Measurements from ENCODE around the gene JUNB.

Gene JUNB

DNA sequence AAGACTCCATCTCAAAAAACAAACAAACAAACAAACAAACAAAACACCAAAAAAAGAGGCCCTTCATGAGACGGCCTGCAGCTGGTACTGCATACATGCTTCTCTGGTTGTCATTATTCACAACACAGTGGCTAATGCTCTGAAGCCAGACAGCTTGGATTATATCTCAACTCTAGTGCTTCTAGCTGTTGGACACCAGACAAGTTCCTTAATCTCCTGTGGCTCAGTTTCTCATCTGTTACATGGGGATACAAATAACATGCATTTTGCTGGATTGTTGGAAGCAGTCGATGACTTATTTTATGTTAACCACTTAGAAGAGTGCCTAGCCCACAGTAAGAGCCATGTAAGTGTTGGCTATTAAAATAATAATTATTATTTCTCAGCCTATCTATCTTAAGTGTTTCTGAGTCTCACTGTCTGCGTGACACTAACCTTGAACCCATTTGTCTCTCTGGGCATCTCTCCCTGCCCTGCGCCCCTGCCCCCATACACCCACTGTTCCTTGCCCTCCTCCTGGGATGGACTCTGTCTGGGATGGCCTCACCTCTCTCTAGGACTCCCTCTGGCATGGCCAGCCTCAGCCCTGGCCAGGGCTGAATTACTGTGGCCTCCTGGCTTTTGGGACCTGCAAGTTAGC, 3.1 kb upstream of the JUNB start:
- H3K36me3 ChIP-seq (ENCODE audit: insufficient read depth, low read length): no peaks in the 10 kb centered on the region
- H3K4me3 ChIP-seq (ENCODE audit: low read length, poor library complexity, severe bottlenecking): no peak overlapping the region
- H3F3A ChIP-seq (ENCODE audit: low read depth): no peaks in the 10 kb centered on the region; the same call in 1 of the 2 replicates
- no peak overlapping the region for H3K4me2 ChIP-seq (ENCODE audit: low read depth, low read length, poor library complexity, severe bottlenecking)
- H3K9me3 ChIP-seq (ENCODE audit: insufficient read depth, low read depth, low read length): no peaks in the 10 kb centered on the region
- no peak overlapping the region for H2AFZ ChIP-seq (ENCODE audit: low read length)
- H4K20me1 ChIP-seq (ENCODE audit: insufficient read depth, low read length, poor library complexity, severe bottlenecking): no peaks in the 10 kb centered on the region
- no peak overlapping the region for H3K9ac ChIP-seq (ENCODE audit: low read depth, low read length, poor library complexity, severe bottlenecking)
- TF ChIP-seq, protein P1, sequence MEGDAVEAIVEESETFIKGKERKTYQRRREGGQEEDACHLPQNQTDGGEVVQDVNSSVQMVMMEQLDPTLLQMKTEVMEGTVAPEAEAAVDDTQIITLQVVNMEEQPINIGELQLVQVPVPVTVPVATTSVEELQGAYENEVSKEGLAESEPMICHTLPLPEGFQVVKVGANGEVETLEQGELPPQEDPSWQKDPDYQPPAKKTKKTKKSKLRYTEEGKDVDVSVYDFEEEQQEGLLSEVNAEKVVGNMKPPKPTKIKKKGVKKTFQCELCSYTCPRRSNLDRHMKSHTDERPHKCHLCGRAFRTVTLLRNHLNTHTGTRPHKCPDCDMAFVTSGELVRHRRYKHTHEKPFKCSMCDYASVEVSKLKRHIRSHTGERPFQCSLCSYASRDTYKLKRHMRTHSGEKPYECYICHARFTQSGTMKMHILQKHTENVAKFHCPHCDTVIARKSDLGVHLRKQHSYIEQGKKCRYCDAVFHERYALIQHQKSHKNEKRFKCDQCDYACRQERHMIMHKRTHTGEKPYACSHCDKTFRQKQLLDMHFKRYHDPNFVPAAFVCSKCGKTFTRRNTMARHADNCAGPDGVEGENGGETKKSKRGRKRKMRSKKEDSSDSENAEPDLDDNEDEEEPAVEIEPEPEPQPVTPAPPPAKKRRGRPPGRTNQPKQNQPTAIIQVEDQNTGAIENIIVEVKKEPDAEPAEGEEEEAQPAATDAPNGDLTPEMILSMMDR (conservative IDR thresholded peaks at IDR 0.05; ENCODE audit: low read length): no peak
- TF ChIP-seq EZH2phosphoT487 (IDR thresholded peaks at IDR 0.05; ENCODE audit: borderline replicate concordance): no peak
- H3K79me2 ChIP-seq (ENCODE audit: insufficient read depth, low read length): peaks cover 19% of the 10 kb centered on the region
- no peaks in the 10 kb centered on the region for H3K27me3 ChIP-seq (ENCODE audit: insufficient read depth, low read length, poor library complexity, severe bottlenecking)
- no peaks in the 10 kb centered on the region for H3K9me2 ChIP-seq (replicated peaks; ENCODE audit: low read depth, low read length)
- H3K4me1 ChIP-seq (ENCODE audit: insufficient read depth, low read length, poor library complexity, severe bottlenecking): peaks cover 33% of the 10 kb centered on the region

DNA sequence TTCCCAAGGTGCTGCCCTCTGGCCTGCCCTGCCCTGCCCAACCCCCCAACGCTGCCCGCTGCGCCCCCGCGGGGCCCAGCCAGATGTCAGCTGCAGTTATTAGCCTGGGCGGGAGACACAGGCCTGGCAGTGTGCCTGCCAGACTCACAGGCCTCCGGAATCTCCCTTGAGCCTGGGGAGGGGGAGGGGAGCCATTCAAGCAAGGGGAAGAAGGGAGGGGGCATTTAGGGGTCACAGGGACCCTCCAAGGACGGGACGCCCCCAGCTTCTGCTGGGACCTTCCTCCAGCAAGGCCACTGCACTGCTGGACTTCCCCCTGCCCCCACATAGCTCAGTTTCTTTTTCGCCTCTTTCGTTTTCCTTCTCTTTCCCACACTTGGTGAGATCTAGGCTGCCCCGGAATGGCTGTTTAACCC, 2.6 kb upstream of the JUNB start:
- no peak overlapping the region for H3K9ac ChIP-seq (ENCODE audit: low read depth, low read length, poor library complexity, severe bottlenecking)
- H3K9me3 ChIP-seq (ENCODE audit: insufficient read depth, low read depth, low read length): no peaks in the 10 kb centered on the region
- peaks cover 21% of the 10 kb centered on the region for H3K79me2 ChIP-seq (ENCODE audit: insufficient read depth, low read length)
- no peaks in the 10 kb centered on the region for H3K9me2 ChIP-seq (replicated peaks; ENCODE audit: low read depth, low read length)
- no peak overlapping the region for H3K4me3 ChIP-seq (ENCODE audit: low read length, poor library complexity, severe bottlenecking)
- H3F3A ChIP-seq (ENCODE audit: low read depth): no peaks in the 10 kb centered on the region; the same call in 1 of the 2 replicates
- no peaks in the 10 kb centered on the region for H3K27me3 ChIP-seq (ENCODE audit: insufficient read depth, low read length, poor library complexity, severe bottlenecking)
- H3K36me3 ChIP-seq (ENCODE audit: insufficient read depth, low read length): no peaks in the 10 kb centered on the region
- peaks cover 35% of the 10 kb centered on the region for H3K4me1 ChIP-seq (ENCODE audit: insufficient read depth, low read length, poor library complexity, severe bottlenecking)
- H3K4me2 ChIP-seq (ENCODE audit: low read depth, low read length, poor library complexity, severe bottlenecking): no peak overlapping the region
- H2AFZ ChIP-seq (ENCODE audit: low read length): no peak overlapping the region
- TF ChIP-seq, protein P1 (conservative IDR thresholded peaks at IDR 0.05; ENCODE audit: low read length): no peak
- TF ChIP-seq EZH2phosphoT487 (IDR thresholded peaks at IDR 0.05; ENCODE audit: borderline replicate concordance): no peak
- H4K20me1 ChIP-seq (ENCODE audit: insufficient read depth, low read length, poor library complexity, severe bottlenecking): no peaks in the 10 kb centered on the region

DNA sequence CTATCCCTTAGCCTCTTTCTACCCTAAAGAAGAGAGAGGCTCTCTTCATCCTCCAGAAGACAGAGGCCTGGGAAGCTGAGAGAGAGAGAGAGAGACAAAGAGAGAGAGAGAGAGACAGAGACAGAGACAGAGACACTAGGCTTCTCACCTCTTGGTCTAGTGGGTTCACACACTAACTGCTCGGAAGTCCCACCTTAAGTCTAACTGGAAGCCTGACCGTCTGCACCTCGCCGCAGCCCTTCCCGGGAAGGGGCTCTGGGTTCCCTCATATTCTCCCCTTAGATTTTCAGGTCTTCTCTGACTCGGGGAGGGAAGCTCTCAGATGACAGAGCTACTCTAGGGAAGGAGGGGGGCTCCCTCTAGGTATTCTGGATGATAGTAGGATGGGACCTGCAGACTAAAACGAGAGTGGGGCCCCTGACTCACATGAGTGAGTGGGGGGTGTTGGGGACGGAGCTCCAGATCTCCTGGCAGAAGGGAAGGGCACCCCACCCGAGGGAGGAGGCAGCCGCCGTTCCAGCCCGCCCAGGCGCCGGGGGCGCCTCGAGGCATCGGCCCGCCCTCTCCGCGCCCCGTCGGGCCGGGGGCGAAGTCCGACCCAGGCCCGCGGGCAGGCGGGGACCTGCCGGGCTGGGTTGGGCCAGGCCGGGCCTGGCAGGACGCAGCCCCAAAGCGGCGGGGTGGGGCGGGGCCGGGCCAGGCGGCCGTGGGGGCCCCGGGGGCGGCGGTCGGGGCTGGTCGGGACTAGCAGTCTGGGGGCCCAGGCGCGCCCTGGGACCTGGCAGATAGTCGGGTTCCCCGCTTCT, 2.0 kb upstream of the JUNB start:
- no peak overlapping the region for H3K4me3 ChIP-seq (ENCODE audit: low read length, poor library complexity, severe bottlenecking)
- TF ChIP-seq, protein P1 (conservative IDR thresholded peaks at IDR 0.05; ENCODE audit: low read length): no peak
- no peak for TF ChIP-seq EZH2phosphoT487 (IDR thresholded peaks at IDR 0.05; ENCODE audit: borderline replicate concordance)
- no peaks in the 10 kb centered on the region; the same call in 1 of the 2 replicates for H3F3A ChIP-seq (ENCODE audit: low read depth)
- H3K79me2 ChIP-seq (ENCODE audit: insufficient read depth, low read length): peaks cover 21% of the 10 kb centered on the region
- H3K27me3 ChIP-seq (ENCODE audit: insufficient read depth, low read length, poor library complexity, severe bottlenecking): no peaks in the 10 kb centered on the region
- no peak overlapping the region for H2AFZ ChIP-seq (ENCODE audit: low read length)
- no peaks in the 10 kb centered on the region for H4K20me1 ChIP-seq (ENCODE audit: insufficient read depth, low read length, poor library complexity, severe bottlenecking)
- no peak overlapping the region for H3K9ac ChIP-seq (ENCODE audit: low read depth, low read length, poor library complexity, severe bottlenecking)
- H3K9me3 ChIP-seq (ENCODE audit: insufficient read depth, low read depth, low read length): no peaks in the 10 kb centered on the region
- H3K4me1 ChIP-seq (ENCODE audit: insufficient read depth, low read length, poor library complexity, severe bottlenecking): peaks cover 41% of the 10 kb centered on the region
- H3K36me3 ChIP-seq (ENCODE audit: insufficient read depth, low read length): no peaks in the 10 kb centered on the region
- no peaks in the 10 kb centered on the region for H3K9me2 ChIP-seq (replicated peaks; ENCODE audit: low read depth, low read length)
- no peak overlapping the region for H3K4me2 ChIP-seq (ENCODE audit: low read depth, low read length, poor library complexity, severe bottlenecking)
